ENCODE measurements around the gene HCK.
"Not testable (repeated sequence)": the region's sequence is repeated elsewhere in the genome, so short reads cannot be mapped to it uniquely, and the experiment has no call there.

Gene HCK

GRCh38 chr20:32029561-32029960, 22.5 kb upstream of the HCK start:
- no peak for DNase-seq

GRCh38 chr20:32031007-32031958, 20.8 kb upstream of the HCK start:
- DNase-seq: peak in 4 of 5 donors; percentile 32 to 48 (median 36)

DNA sequence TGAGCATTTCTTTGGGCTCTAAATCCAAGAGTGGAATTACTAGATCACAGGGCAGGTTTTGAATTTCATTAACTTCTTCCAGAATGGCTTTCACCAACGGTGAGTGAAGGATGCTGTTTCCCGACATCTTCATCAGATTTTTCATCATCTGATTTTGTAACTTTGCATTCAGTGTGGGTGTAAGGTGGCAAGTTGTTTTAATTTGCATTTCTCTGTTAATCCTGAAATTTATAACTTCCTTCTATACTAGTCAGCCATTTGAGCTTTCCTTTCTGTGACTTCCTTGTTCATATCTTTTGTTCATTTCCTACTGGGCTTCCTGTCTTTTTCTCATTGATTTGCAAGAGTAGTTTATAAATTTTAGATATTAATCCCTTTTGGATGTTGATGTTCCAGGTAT, 18.7 kb upstream of the HCK start:
- no peak for DNase-seq

DNA sequence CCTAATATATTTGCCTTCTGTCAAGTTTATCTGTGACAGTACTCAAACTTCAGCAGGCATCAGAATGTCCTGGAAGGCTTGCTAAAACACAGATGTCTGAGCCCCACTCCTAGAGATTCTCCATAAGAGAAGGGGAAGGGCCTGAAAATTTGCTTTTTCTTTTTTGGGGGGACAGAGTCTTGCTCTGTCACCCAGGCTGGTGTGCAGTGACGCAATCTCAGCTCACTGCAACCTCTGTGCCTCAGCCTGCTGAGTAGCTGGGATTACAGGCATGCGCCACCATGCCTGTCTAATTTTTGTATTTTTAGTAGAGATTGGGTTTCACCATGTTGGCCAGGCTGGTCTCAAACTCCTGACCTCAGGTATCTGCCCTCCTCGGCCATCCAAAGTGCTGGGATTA, 18.3 kb upstream of the HCK start:
- DNase-seq: not testable (repeated sequence)

- no peak for DNase-seq
These were observed 17.2 kb upstream of the HCK start for GRCh38 chr20:32034581-32035425.

DNA sequence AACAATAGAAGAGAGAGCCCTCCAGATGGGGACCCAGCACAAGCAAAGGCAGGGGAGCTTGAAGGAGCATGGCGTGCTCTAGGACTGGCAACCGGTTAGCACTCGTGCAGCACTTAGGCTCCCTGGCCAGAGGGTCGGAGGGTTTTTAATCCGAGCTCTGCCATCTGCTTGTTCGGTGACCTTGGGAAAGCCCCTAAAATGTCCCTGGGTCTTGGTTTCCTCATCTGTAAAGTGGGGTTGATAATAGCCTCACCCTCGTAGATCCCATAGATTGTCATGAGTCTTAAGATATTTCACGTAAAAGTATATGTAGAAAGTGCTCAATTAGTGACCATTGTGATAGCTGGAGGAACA, 16.6 kb upstream of the HCK start:
- no peak for DNase-seq

DNA sequence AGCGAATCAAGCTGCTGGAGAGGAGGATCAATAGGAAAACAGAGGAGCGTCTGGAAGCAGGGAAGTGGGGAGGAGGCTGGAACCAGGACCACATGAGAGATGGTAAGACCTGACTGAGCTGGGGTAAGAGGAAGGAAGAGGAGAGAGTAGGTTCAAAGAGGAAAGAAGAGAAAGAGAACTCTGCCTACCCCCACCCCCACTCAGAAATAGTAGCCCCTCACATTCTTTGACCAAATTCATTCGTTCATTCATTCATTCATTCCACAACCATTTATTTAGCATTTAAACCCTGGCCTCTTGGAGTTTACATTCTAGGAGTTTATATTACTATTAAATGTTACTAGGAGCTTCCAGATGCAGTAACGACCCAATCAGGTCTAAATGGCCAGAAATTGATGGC, 15.8 kb upstream of the HCK start:
- DNase-seq: no peak

DNA sequence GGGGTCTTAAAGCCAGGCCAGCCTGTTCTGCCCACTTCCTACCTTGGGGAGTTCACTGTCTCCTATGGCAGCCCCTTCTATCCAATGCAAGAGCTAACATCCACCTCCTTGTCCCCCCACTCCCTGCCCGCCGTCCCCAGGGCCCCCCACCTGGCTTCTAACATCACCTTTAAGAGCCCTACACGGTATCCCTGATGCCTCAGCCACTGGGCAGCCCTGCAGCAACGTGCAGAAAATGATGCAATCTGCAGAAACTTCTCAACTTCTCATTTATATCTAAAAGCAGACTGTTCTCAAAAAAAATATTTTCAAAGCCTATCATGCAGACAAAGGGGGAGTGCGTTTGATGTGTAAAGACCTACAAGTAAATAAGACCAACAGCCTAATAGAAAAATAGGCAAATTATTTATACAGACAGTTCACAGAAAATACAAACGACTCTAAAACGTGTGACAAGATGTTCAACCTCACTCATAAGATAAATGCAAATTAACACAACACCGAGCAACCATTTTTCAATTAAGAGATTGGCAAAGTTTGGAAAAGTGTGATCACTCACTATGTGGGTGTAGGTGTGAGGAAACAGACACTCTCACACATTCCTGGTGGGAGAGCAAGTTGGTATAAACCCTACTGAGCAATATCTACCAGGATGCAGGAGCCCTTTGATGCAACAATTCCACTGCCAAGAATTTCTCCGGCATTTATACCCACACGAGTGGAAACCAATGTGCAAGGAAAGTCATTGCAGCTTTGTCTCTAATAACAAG, 15.1 kb upstream of the HCK start:
- DNase-seq: peak in 1 of 5 donors; percentile 23

GRCh38 chr20:32037929-32038328, 14.1 kb upstream of the HCK start:
- DNase-seq: no peak

DNA sequence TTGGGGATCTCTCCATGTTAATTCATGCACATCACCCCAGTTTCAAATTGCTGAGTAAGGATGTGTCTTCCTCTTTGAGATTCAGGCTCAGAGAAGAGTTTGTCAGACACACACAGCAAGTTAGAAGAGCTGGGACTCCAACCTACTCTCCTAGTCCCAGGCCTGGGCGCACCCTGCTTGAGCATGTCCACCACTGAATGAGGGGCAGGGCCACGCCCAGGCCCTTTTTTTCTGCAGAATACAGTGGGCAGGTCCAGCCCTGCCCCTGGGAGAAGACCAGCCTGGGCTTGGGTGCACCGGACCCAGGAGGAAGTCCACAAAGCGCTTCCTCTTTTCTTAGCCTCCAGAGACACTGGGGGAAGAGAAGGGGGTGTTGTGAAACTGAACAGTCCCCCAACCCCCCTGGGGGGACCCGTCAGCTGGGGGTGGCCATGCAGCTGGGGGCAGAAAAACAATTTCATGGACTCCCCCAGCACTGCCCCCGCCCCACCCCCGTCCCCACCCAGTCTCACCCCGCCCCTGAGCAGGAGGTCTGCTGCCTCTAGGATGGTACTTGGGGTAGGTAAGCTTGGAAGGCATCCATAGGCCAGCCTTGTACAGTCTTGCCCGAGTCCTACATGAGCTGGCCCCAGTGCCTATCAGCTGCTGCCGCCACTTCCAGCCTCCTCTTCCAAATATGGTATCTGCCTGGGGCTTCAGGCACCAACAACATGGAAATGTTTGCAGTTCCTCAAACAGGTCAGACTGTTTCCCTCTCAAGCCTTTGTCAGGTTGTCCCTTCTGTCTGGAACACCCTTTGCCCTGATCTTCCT, 11.7 kb upstream of the HCK start:
- no peak for DNase-seq

- no peak for DNase-seq
These were observed 6.0 kb upstream of the HCK start for GRCh38 chr20:32045999-32046398.

- DNase-seq: no peak
These were observed 1.7 kb upstream of the HCK start for GRCh38 chr20:32050324-32050841.

DNA sequence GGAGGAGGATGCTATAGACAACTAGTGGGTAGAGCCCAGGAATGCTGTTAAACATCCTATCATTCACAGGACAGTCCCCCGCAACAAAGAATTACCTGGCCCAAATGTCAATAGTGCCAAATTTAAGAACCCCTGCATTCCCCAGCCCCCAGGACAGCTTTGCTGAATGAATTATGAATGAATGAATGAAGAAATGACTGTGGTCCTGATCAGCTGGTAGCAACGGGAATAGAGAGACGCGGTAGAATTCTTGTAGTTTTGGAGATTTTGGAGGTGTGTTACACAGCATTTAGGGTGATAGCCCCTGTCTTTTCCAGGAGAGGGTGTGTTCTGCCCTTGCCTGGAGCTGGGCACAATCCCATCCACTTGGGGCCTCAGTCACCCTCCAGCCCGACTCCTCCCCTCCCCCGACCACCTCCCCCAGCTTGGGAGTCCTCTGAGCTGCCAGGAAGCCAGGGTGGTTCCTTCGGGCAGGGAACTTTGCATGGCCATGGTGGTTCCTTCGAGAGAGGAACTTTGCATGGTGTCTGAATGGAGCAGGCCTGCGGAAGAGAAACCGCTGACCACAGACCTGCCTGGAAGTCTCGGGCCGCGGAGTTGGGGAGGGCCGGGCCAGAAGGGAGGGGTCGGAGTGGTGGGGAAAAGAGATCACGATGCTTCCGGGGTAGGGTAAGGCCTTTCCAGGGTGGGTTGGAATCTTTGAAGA, 1.0 kb upstream of the HCK start:
- DNase-seq: no peak

DNA sequence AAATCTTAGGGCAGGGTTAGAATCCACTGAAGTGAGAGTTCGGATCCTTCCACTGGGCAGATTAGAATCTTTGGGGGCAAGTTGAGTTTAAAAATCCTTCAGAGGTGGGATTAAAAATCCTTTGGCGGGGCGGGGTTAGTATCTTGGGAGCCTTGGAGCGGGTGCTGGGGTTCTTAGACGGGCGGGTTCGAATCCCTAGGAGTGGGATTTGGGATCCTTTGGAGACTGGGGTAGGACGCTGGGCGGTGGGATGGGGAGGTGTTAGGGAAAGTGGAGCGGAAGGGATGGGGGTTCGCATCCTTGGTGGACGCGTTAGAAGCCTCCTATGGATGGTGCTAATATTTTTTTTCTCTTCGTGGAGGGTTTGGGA, 337 bp upstream of the HCK start:
- no peak for DNase-seq

DNA sequence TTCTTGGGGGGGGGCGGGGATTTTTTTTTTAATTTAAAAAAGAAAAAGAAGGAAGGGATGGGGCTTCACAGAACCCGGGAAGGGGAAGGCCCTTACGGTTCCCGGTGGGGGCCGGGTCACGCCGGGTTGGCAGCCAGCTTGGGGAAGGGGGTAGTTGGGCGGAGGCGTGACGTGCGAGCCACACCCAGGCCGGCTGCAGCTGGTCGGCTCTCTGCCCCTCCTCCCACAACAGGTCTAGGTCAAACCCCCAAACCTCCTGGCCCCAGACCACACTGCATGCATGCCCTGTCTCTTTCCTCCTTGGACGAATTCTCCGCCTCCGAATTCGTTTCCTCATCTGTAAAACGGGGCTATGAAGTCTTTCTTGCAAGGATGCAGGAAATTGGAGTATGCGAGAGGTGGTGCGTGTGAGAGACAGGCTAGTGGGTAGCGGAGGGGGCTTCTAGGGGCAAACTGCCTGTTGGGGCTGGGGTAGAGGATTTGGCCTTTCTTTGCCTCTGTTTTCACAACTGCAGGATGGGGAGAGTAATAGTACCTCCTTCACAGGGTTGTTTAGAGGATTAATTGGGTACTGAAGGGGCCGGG, 828 bp downstream of the HCK start:
- DNase-seq: no peak

- no peak for DNase-seq
These were observed 1.6 kb downstream of the HCK start for GRCh38 chr20:32053648-32054047.

- DNase-seq: no peak
These were observed 4.9 kb downstream of the HCK start for GRCh38 chr20:32056708-32057483.

GRCh38 chr20:32057656-32058184, 5.7 kb downstream of the HCK start:
- no peak for DNase-seq

GRCh38 chr20:32059189-32059588, 7.1 kb downstream of the HCK start:
- no peak for DNase-seq

DNA sequence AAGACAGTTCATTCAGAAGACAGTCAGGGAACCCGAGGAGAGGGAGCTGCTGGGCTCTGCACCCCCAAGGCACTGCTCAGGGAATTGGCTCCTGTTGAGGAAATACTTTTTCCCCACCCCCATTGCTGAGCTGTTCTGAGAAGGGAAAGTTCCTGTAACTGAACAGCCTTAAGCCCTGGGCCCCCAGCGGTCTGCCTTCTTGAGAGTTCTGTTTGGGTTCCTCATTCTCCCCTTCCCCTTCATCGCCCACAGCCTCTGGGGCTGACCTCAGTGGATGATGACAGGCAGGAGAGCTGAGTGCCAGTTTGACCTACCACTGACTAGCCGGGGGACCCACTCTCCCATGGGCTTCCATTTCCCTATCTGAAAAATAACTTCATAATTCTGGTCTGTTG, 10.7 kb downstream of the HCK start:
- no peak for DNase-seq
